SHP77 (cell line): ENCODE results near the gene TRPM2.
"Not testable (repeated sequence)": the region's sequence is repeated elsewhere in the genome, so short reads cannot be mapped to it uniquely, and the experiment has no call there.

Experiments
- DNase-seq, 2 experiments: peaks; one replicate each; lab custom pipeline; 2025; lab: John Stamatoyannopoulos, UW

TRPM2 gene

DNA sequence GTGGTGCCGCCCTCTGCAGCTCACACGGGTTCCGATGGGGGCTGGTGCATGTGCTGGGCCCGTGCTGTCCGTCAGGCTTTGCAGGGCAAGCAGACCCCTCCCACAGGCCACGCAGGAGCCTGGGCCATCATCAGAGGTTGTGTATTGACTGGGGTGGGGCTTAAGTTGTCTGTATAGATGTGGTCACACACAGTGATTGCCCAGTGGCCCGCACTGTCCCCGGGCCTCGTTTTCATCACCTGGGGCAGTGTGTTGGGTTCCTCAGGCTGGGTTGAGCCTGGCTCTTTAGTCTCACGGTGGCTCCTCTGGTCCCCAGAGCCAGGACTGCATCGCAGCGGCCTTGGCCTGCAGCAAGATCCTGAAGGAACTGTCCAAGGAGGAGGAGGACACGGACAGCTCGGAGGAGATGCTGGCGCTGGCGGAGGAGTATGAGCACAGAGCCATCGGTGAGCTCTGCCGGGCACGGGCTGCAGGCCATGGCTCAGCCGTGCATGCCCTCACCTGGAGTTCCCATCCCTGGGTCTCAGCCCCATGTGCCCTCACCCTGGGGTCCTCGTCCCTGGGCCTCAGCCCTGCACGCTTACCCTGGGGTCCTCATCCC, 44.1 kb downstream of the TRPM2 start:
- DNase-seq = no peak

DNA sequence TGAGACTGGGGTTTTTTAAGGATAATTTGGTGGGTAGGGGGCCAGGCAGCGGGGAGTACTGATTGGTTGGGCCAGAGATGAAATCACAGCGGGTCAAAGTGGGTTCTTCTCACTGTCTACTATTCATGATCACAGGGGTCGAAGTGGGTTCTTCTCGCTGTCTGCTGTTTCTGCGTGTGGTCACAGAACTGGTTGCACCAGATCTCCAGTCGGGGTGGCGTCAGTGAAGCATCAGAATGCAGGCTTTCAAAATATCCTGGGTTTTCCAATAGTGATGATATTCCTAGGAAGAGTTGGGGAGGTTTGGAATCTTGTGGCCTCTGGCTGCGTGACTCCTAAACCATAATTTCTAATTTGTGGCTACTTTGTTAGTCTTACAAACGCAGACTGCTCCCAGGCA, 45.1 kb downstream of the TRPM2 start:
- DNase-seq = no peak

DNA sequence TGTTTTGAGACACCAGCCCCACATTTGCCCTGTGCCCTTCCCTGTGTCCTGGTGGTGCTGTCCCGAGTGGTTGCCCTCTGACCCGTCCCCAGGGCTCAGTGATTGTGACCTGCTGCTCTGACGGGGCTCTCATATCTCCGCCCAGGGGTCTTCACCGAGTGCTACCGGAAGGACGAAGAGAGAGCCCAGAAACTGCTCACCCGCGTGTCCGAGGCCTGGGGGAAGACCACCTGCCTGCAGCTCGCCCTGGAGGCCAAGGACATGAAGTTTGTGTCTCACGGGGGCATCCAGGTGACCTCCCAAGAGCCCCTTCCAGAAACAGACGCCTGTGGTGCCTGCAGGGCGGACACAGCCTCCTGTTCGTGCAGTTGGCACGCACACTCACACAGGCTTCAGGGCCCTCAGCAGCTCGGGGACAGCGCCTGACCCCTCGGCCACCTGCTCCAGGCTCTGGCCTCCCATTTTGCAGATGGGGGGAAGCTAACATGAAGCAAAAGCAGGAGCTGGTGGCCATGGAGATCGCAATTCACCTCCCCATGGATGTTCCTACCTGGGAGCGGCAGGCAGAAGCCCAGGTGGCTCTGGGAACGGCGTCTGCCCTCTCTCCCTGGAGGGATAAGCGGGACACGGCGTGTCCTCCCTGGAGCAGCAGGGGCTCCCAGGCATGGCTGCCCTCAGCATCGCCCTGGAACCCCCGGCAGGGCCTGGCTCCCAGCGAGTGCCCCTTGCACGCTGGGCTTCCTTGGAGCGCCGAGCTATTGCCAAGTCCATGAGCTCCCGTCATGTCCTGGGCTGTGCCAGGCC, 45.9 kb downstream of the TRPM2 start:
- DNase-seq = no peak

DNA sequence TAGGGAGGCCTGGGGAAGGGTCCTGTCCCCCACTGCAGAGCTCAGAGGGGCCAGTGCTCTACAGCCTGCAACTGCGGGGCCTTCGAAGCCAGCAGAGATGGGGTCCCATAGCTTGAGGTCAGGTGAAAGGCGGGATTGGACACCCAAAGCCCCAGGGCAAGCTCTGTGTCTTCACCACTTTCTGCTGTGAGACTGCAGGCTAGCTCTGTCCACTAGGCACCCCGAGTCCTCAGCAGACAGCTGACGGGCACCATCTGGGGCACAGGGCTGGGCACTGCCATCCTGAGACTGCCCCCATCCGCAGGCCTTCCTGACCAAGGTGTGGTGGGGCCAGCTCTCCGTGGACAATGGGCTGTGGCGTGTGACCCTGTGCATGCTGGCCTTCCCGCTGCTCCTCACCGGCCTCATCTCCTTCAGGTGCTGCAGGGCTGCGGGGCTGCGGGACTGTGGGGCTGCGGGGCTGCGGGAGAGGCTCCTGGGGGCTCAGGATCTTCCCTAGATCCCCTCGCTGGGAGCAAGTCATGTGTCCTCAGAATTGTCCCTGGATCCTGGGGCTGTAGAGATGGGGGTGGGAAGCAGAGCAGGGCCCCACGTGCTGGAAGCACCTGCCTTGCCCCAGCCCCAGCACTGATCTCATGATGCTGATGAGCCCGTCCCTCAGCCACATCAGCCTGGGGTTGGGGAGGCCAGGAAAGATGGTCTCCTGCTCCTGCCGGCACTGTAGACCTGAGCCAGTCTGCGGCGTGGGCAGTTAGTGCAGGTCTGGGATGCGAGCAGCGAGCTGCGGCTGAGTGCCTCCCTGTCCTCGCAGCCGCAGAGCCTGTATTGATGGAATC, 46.8 kb downstream of the TRPM2 start:
- no peak for DNase-seq

DNA sequence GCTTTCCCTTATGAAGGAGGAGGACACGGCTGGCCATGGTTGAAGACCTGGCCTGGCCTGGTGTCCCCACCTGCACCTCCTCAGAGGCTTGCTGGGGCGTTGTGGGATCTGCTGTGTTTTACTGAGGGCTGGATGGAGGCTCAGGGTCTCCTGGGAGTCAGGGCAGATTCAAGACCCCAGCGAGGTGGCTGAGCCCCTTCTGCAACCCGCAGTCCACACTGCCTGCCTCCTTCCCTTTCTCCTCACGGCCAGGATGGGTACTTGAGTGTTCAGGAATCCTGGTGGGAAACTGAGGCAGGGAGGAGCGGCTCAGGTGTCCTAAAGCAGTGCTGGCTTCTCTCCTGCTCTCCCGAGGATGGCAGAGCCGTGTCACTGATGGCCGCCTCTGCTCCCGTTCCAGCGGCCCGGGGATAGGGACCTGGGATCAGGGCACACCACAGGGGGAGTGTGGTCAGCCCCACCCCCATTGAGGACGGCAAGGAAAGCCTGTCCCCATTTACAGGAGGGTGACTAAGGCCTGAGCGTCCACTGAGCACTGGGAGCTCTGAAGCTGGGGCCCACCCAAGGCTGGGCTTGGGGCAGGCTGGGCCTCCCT, 47.5 kb downstream of the TRPM2 start:
- no peak for DNase-seq

DNA sequence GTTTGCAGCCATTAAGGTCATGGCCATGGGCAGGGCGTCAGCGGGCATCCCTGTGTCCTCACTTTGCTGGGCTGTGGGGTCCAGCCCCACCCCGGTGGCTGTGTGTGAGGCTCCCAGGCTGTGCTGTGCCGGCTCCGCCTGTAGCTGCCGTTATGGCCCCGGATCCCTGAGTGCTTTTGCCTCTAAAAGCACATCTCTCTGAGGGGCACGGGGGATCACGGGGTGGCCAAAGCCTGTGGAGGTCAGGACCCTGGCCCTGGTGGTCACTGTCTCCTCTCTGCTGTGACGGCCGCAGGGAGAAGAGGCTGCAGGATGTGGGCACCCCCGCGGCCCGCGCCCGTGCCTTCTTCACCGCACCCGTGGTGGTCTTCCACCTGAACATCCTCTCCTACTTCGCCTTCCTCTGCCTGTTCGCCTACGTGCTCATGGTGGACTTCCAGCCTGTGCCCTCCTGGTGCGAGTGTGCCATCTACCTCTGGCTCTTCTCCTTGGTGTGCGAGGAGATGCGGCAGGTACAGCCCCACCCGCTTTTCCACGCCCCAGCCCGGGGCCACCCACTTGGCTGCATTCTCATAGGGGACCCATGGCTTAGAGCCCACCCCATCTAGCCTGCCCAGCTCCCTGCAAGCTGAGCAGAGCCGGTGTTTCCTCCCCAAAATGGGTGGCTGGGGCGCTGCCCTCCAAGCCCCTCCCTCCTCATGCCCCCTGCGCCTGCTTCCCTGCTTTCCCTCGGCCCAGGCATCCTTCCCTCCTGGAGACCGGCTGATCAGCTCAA, 48.2 kb downstream of the TRPM2 start:
- no peak for DNase-seq

DNA sequence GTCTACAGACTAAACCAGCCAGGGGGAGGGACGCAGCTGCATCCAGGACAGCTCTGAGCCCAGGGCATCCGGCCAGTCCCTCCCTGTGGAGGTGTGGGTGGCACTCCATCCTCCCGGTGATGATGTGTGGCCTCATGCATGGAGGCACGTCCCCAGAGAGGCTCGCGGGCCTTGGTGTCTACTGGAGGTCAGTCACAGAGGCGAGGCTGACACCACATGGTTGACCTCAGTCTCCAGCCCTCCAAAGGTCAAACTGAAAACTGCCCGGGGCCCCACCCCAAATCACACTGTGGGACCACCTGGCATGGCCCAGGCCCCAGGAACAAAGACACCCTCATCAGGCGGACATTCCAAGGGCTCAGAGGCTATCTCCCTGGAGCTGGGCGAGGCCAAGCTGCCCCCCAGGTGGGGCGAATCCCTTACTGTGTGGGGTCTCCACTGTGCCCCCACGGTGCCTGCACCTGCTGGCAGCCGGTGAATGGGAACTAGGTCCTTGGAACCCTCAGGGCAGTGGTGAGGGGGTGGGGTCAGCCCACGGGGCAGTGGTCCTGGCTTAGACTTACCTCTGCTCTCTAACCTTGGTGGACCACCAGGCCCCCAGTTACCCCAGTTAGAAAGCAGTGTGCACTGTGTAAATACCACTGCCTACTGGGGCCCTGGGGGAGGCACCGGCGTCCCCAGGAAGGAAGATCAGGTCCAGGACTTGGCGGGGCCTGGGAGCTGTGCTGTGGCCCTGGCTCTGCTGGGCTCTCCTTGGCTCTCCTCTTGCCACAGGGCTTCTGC, 49.1 kb downstream of the TRPM2 start:
- no peak for DNase-seq

DNA sequence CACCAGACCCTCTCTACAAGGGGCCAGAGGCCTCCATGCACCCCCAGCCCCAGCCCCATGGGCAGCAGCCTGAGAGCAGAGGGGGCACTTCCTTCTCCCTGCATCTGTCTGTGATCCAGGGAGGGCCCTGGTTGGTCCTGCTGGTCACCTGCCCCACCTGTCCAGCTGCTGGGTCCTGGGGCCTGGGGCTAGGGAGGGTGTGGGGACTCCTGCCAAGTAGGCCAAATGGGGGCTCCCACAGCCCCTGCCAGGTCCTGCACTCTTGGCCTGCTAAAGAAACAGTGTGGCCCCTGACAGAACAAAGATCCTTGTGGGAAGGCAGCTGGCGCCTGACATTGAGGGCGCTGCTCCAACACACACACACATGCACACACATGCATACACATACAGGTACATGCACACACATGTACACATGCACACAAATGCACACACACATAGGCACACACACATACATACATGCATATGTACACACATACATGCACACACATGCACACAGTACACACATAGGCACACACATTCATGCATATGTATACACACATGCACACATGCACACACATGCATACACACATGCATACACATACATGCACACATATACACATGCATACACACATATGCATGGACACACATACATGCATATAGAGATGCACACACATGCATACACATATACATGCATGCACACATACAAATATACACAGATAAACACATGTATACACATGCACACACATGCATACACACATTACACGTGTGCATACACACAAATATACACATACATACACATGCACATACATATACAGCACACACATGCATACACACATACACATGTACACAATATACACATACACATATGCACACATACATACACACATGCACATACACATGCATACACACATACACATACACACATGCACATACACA, 49.9 kb downstream of the TRPM2 start:
- DNase-seq = no peak

DNA sequence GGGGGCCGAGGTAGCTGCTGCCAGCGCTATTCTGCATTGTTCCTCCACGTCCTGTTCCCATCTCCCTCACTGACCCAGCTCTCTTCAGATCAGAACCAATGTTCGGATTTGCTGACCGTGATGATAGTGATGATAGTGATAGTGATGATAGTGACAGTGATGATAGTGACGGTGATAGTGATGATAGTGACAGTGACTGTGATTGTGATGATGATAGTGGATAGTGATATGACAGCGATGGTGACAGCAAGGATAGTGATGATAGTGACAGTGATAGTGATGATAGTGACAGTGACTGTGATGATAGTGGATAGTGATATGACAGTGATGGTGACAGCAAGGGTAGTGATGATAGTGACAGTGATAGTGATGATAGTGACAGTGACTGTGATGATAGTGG, 51.1 kb downstream of the TRPM2 start:
- DNase-seq = not testable (repeated sequence)

DNA sequence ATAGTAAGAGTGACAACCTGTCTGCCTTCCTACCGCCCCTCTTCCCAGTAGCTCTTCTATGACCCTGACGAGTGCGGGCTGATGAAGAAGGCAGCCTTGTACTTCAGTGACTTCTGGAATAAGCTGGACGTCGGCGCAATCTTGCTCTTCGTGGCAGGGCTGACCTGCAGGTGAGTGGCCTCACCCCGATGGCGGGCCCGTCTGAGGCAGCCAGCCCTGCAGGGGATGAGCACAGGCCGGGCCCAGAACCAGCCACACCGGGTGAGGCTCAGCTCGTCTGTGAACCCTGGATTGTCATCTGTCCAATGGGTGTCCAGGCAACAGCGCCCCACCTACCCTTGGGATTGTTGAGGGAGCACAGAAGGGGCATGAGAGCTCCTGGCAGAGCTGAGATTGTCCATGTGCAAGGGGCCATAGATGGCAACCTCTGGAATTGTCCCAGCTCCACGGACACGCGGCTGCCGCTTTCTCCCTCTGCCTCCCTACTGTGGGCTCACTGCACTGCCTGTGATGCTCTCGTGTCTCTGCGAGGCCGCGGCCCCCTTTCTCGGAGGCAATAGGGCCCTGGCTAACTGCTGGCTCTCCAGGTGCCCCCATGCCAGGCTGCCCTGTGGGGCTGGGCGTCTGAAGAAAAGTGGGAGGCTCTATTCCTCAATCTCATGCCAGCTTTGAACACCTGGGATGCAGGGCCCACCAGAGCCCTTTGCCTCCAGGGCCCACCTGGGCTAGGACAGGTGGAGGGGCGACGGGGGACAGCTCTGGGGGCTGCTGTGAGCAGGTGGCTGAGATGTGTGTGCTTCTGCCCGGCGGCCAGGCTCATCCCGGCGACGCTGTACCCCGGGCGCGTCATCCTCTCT, 51.9 kb downstream of the TRPM2 start:
- no peak for DNase-seq

DNA sequence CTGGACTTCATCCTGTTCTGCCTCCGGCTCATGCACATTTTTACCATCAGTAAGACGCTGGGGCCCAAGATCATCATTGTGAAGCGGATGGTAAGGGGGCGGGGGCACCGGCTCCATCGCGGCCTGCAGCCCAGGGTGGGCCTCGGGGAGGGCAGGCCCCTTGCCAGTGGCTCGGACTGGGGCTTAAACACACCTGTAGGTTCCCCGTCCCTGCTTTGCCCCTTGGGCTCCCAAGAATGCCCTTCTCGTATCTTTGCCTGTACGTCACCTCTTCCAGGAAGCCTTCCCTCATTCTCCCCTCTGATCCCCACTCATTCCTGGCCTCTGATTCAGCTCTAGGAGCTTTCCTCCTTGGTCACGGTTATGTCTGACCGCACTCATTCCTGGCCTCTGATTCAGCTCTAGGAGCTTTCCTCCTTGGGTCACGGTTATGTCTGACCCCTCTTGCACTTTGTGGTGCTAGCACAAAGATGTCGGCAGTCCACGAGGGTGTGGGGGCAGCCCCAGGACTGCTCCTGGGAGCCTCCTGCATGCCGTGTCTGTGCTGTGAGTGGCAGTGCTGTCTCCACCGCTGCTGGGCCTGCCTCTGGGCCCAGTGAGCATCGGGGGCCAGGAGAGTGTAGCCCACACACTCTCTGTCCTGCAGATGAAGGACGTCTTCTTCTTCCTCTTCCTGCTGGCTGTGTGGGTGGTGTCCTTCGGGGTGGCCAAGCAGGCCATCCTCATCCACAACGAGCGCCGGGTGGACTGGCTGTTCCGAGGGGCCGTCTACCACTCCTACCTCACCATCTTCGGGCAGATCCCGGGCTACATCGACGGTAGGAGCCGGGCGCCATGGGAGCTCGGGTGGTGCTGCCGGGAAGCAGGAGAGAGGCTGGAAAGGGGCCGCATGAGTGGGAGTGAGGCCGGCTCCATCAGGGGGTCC, 52.8 kb downstream of the TRPM2 start:
- DNase-seq = no peak

DNA sequence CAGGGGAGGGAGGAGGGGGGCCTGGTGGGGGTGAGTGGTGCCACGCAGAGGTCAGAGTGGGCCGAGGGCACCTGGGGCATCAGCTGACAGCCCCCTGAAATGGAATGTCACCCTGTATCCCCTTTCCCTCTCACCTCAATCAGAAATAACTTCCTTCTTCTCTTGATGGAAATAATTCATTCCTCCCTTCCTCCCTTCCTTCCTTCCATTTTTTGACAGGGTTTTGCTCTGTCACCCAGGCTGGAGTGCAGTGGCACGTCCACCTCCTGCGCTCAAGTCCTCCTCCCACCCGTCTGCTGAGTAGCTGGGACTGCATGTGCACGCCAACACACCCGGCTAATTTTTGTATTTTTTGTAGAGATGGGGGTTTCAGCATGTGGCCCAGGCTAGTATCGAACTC, 53.5 kb downstream of the TRPM2 start:
- no peak for DNase-seq

DNA sequence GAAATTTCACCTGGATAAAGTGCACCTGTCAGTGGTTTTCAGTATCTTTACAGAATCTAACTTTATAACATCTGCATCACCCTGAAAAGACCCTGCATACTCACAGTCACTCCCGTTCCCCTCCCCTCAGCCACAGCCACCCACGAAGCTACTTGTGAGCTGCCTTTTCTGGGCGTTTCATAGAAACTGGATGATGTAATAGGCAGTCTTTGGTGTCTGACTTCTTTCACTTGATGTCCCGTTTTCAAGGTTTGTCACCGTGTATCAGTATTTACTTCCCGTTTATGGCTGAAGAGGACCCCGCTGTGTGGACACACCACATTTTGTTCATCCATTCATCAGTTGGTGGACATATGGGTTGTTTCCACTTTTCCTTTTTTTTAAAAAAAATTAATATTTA, 54.1 kb downstream of the TRPM2 start:
- DNase-seq = no peak

DNA sequence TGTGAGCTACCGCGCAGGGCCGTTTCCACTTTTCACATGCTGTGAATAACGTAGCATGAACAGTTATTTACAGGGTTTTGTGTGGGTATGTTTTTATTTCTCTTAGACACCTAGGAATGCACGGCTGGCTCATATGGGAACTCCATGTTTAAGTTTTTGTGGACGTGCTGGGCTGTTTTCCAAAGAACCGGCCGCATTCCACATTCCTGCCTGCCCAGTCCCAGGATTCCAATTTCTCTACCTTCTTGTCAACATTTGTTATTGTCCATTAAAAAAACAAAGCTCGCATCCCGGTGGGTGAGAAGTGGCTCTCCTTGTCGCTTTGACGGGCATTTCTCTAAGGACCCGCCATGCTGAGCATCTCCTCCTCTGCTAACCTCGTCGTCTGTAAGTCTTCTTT, 54.8 kb downstream of the TRPM2 start:
- DNase-seq = no peak

DNA sequence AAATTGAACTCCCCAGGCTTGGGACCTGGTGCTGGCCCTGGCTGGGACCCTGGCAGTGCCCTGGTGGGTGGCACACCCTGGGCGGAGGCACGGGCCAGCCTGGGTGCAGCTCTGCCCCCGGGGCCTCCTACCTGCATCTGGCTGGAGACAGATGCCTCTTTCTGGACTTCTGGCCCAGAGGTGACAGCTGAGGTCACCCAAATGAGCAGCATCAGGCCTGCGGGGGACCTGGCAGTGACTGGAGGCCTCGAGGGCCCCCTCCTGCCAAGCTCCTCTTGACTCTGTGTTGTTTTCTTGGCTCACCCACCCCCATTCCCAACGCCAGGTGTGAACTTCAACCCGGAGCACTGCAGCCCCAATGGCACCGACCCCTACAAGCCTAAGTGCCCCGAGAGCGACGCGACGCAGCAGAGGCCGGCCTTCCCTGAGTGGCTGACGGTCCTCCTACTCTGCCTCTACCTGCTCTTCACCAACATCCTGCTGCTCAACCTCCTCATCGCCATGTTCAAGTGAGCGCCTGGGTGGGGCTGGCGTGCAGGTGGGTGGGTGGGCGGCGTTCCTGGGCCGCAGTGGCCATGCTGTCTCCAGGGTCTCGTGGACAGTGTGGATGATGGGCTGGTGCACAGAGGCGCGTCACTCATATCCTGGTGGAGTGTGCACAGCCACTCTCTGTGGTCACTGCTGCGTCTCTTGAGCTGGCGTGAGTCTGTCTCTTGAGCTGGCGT, 60.3 kb downstream of the TRPM2 start:
- DNase-seq = no peak

DNA sequence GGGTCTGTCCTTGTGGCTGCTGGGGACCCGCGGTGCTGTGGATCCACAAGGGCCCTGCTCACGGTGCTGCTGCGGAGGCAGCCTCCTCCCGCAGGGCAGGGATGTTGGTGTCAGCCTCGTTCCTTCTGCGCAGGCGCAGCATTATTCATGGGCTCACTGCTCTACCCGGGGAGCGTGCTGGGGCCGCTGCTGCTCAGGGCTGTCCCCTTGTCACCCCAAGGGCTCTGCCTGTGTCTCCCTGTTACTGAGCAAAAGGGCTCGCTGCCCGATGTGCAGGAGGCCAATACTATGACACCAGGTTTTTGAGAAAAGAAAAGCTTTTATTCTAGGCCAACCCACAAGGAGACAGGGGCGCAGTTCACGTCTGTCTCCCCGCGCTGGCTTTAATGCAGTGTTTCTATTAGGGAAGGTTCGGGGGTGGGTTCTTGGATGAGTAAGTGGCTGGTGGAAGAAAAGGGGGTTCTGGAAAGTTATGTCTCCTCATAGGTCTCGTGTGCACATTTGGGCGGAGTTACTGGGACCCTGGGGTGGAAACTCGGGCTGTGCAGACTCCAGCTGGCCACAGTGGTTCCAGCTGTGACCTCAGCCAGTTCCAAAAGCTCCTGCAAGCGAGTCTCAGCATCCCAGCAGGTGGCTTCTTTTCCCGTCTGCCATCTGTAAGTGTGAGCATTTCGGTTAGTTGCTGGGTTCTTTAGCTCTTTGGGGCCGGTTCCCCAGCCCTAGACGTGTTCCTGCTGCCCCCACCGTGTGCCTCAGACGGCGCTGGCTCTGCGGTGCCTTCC, 61.1 kb downstream of the TRPM2 start:
- no peak for DNase-seq
